Neural cell (in vitro differentiated cells): ENCODE data around the gene FBXO36.

ENCODE experiments used
- EP300 ChIP-seq: fragments of 450-650 bp; conservative IDR thresholded peaks from 2 replicates; pipeline ENCODE4 v1.6.1; 2014; ENCODE audit warnings: antibody characterized with exemption, mild to moderate bottlenecking, moderate library complexity; ENCODE audit not compliant: poor library complexity, severe bottlenecking
- EZH2 ChIP-seq: fragments of 200-600, 300-800 bp; shearing (Covaris generic), sonication (generic); IDR thresholded peaks from 2 replicates; pipeline ENCODE4 v1.6.1; 2014; ENCODE audit warnings: antibody characterized with exemption, low read length, borderline replicate concordance, mild to moderate bottlenecking; ENCODE audit not compliant: insufficient read depth, poor library complexity, severe bottlenecking
- POLR2AphosphoS5 ChIP-seq: IDR thresholded peaks from 2 replicates; pipeline ENCODE4 v1.6.1; 2012
- SMC3 ChIP-seq: fragments of 450-650 bp; conservative IDR thresholded peaks from 2 replicates; pipeline ENCODE4 v1.6.1; 2014; ENCODE audit warnings: antibody characterized with exemption, mild to moderate bottlenecking, moderate library complexity; ENCODE audit not compliant: poor library complexity
- TAF1 ChIP-seq: IDR thresholded peaks from 2 replicates; pipeline ENCODE4 v1.6.1; 2012; ENCODE audit warnings: low read depth
- TF ChIP-seq, protein P1 (sequence below): fragments of 450-650 bp; IDR thresholded peaks from 2 replicates; pipeline ENCODE4 v1.5.1; 2014; ENCODE audit warnings: antibody characterized with exemption, mild to moderate bottlenecking, moderate library complexity; ENCODE audit not compliant: poor library complexity, severe bottlenecking

DNA sequence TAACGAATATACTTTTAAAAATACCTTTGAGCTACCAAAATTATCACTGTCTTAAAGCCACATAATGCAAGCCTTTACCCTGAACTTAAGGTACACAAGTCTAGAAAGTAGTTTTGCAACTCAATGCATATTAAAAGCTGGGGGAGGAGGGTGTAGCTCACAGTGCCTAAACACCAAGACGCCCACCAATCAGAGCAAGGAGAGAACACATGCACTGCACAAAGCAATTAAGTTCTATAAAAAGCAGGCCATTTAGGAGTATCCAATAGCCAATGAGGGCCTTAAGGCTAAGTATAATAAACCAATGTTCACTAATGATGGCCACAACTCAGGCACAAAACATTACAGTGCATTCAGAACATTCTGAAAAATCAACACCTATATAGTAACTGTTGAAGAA, 16.7 kb upstream of the FBXO36 start:
- TF ChIP-seq POLR2AphosphoS5 (no peak), TAF1 (no peak), EP300 (no peak), EZH2 (no peak), SMC3 (no peak)
- TF ChIP-seq, protein P1, sequence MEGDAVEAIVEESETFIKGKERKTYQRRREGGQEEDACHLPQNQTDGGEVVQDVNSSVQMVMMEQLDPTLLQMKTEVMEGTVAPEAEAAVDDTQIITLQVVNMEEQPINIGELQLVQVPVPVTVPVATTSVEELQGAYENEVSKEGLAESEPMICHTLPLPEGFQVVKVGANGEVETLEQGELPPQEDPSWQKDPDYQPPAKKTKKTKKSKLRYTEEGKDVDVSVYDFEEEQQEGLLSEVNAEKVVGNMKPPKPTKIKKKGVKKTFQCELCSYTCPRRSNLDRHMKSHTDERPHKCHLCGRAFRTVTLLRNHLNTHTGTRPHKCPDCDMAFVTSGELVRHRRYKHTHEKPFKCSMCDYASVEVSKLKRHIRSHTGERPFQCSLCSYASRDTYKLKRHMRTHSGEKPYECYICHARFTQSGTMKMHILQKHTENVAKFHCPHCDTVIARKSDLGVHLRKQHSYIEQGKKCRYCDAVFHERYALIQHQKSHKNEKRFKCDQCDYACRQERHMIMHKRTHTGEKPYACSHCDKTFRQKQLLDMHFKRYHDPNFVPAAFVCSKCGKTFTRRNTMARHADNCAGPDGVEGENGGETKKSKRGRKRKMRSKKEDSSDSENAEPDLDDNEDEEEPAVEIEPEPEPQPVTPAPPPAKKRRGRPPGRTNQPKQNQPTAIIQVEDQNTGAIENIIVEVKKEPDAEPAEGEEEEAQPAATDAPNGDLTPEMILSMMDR, result no peak
